Measurements from ENCODE around the gene SHPK.

SHPK gene

GRCh38 chr17:3636154-3636907 is at the start of gene SHPK, which contains the start of gene CTNS:
TSS of gene SHPK (minus strand) at chr17:3636250. CDS start at chr17:3636219, 31 bp downstream.
TSS of gene CTNS (plus strand) at chr17:3636760. CDS start at chr17:3640207, 3,447 bp downstream.
- DNase-seq: peak; percentile 91 to 94

- DNase-seq: no peak
Observed at GRCh38 chr17:3685174-3685573, 49.1 kb upstream of the SHPK start.

- DNase-seq: peak; percentile 44
Observed at GRCh38 chr17:3683054-3683511, 47.0 kb upstream of the SHPK start.

- DNase-seq: no peak
Observed at GRCh38 chr17:3682033-3682432, 46.0 kb upstream of the SHPK start.

GRCh38 chr17:3681565-3681964 is 45.5 kb upstream of the SHPK start:
- no peak for DNase-seq

GRCh38 chr17:3681057-3681456 is 45.0 kb upstream of the SHPK start:
- no peak for DNase-seq

GRCh38 chr17:3679531-3680126 is 43.6 kb upstream of the SHPK start:
- no peak for DNase-seq

GRCh38 chr17:3678821-3679530 is 42.9 kb upstream of the SHPK start:
- no peak for DNase-seq

- no peak for DNase-seq
Observed at GRCh38 chr17:3678095-3678820, 42.2 kb upstream of the SHPK start.

- DNase-seq: no peak
Observed at GRCh38 chr17:3675886-3676285, 39.8 kb upstream of the SHPK start.

- DNase-seq: no peak
Observed at GRCh38 chr17:3672571-3672970, 36.5 kb upstream of the SHPK start.

GRCh38 chr17:3669548-3669947 is 33.5 kb upstream of the SHPK start:
- no peak for DNase-seq

GRCh38 chr17:3669085-3669347 is 33.0 kb upstream of the SHPK start:
- no peak for DNase-seq

- peak; percentile 97 to 99 for DNase-seq
Observed at GRCh38 chr17:3668279-3669084, 32.4 kb upstream of the SHPK start, which contains the start of the genes EMC6 and TAX1BP3. TSS of gene EMC6 (plus strand) at chr17:3668812. CDS start at chr17:3669147, 335 bp downstream. TSS of gene TAX1BP3 (minus strand) at chr17:3668578. CDS start at chr17:3668526, 52 bp downstream.

GRCh38 chr17:3667366-3668278 is 31.6 kb upstream of the SHPK start:
- peak in 1 of 2 experiments; percentile 7 for DNase-seq

- DNase-seq: no peak
Observed at GRCh38 chr17:3666516-3666915, 30.5 kb upstream of the SHPK start.

- no peak for DNase-seq
Observed at GRCh38 chr17:3665834-3666233, 29.8 kb upstream of the SHPK start.

- no peak for DNase-seq
Observed at GRCh38 chr17:3663102-3664011, 27.3 kb upstream of the SHPK start.

- no peak for DNase-seq
Observed at GRCh38 chr17:3660311-3660891, 24.4 kb upstream of the SHPK start.

Data from stimulated activated CD4-positive, alpha-beta T cell treated with anti-CD3 and anti-CD28 coated beads, Interleukin-4, amount 100 ng/mL, for 4 hours (primary cell).